H1 (cell line): ENCODE results near the gene MTTP. TPM values are rescaled to one million over a fixed set of nuclear protein-coding genes. Genes with fewer than 3 reads are reported as not detected.
A peak's percentile ranks its signal among the peaks of the same experiment; 100 is the strongest.

Experiments used
- CTCF ChIA-PET: fragments of 300-600 bp; sonication (Branson Sonifier 250); formaldehyde crosslinking; loops from one replicate; lab custom pipeline; 2021; ENCODE audit not compliant: partially characterized antibody; lab: Charles Lee
- POLR2A ChIA-PET: fragments of 300-600 bp; sonication (Branson Sonifier 250); formaldehyde crosslinking; loops from one replicate; lab custom pipeline; 2021; ENCODE audit warnings: inconsistent platforms; ENCODE audit not compliant: partially characterized antibody; lab: Charles Lee
- DNase-seq, 2 experiments: peaks; one replicate each; pipeline versions ENCODE4 v3.0.0 to v3.0.0-alpha.2; 2010 to 2022; ENCODE audit warnings: low spot score in 2 of 2, low read depth in 1 of 2, mixed read lengths in 1 of 2
- FAIRE-seq: peaks from 2 replicates; lab custom pipeline; 2011; peaks lifted over from hg19 to GRCh38; lab: Jason Lieb, UNC
- H2AFZ ChIP-seq: 2 replicates; pipeline ENCODE4 v1.8.1; 2012; ENCODE audit warnings: low read length, inconsistent platforms
- H2AK5ac ChIP-seq: 2 replicates; pipeline ENCODE4 v1.6.1; 2013; ENCODE audit warnings: low read depth, low read length
- H2BK120ac ChIP-seq: replicated peaks from 2 replicates; pipeline ENCODE3; 2013; ENCODE audit warnings: low read depth, low read length, inconsistent platforms
- H2BK12ac ChIP-seq: 2 replicates; pipeline ENCODE4 v1.6.1; 2013; ENCODE audit warnings: low read depth, low read length
- H2BK15ac ChIP-seq: 2 replicates; pipeline ENCODE4 v1.6.1; 2013; ENCODE audit warnings: low read length
- H2BK20ac ChIP-seq: 2 replicates; pipeline ENCODE4 v1.6.1; 2013; ENCODE audit warnings: low read length
- H2BK5ac ChIP-seq: 2 replicates; pipeline ENCODE4 v1.6.1; 2013; ENCODE audit warnings: low read depth, low read length
- H3K14ac ChIP-seq: 2 replicates; pipeline ENCODE4 v1.6.1; 2013; ENCODE audit warnings: inconsistent platforms; ENCODE audit not compliant: insufficient read length
- H3K18ac ChIP-seq: 2 replicates; pipeline ENCODE4 v1.6.1; 2013; ENCODE audit warnings: low read length; ENCODE audit errors: extremely low read depth
- H3K23ac ChIP-seq: 2 replicates; pipeline ENCODE4 v1.6.1; 2013; ENCODE audit warnings: inconsistent platforms; ENCODE audit not compliant: insufficient read length
- H3K23me2 ChIP-seq: 2 replicates; pipeline ENCODE4 v1.6.1; 2013; ENCODE audit warnings: low read depth, low read length
- H3K27ac ChIP-seq: 2 replicates; pipeline ENCODE4 v1.6.1; 2011; ENCODE audit warnings: low read depth, low read length, inconsistent platforms
- H3K27me3 ChIP-seq, 4 experiments: replicated peaks in 1 of 4; 1 replicate in 1 of 4; 2 replicates in 3 of 4; pipeline versions ENCODE4 v1.6.1 to v1.8.1; 2011 to 2013; ENCODE audit warnings: low read length in 3 of 4, mild to moderate bottlenecking in 3 of 4, inconsistent platforms in 2 of 4, mixed read lengths in 2 of 4, moderate library complexity in 1 of 4; ENCODE audit not compliant: control insufficient read depth in 3 of 4, insufficient read depth in 3 of 4; ENCODE audit errors: extremely low read depth in 1 of 4
- H3K36me3 ChIP-seq, 4 experiments: 2 replicates each; pipeline versions ENCODE4 v1.6.1 to v1.8.1; 2011 to 2013; ENCODE audit warnings: mild to moderate bottlenecking in 4 of 4, low read length in 3 of 4, moderate library complexity in 2 of 4, control low read depth in 1 of 4, inconsistent platforms in 1 of 4; ENCODE audit not compliant: insufficient read depth in 4 of 4, control insufficient read depth in 2 of 4
- H3K4ac ChIP-seq: replicated peaks from 2 replicates; pipeline ENCODE3; 2013; ENCODE audit warnings: low read length, low read depth, mixed read lengths, inconsistent platforms; ENCODE audit not compliant: insufficient read length
- H3K4me1 ChIP-seq, 4 experiments: replicated peaks in 1 of 4; 1 replicate in 1 of 4; 2 replicates in 3 of 4; pipeline versions ENCODE4 v1.6.1 to v1.8.1; 2011 to 2013; ENCODE audit warnings: low read length in 3 of 4, inconsistent platforms in 2 of 4, mixed read lengths in 1 of 4; ENCODE audit not compliant: insufficient read depth in 4 of 4, control insufficient read depth in 3 of 4
- H3K4me2 ChIP-seq, 2 experiments: 2 replicates each; pipeline versions ENCODE4 v1.6.1 to v1.8.1; 2011 to 2013; ENCODE audit warnings: low read depth in 2 of 2, low read length in 2 of 2, control low read depth in 1 of 2, inconsistent platforms in 1 of 2, mild to moderate bottlenecking in 1 of 2; ENCODE audit not compliant: insufficient read depth in 1 of 2
- H3K4me3 ChIP-seq, 4 experiments: fragments of 200-600, 300-600 bp in 1 of 4; sonication (generic), shearing (Covaris generic), sonication (Bioruptor Twin) in 1 of 4; 2 replicates each; pipeline versions ENCODE4 v1.5.1 to v1.8.1; 2011 to 2016; ENCODE audit warnings: low read length in 4 of 4, low read depth in 3 of 4, control low read depth in 2 of 4, inconsistent platforms in 2 of 4, mild to moderate bottlenecking in 2 of 4, mixed read lengths in 1 of 4, moderate library complexity in 1 of 4; ENCODE audit not compliant: insufficient read depth in 2 of 4; ENCODE audit errors: extremely low read depth in 1 of 4
- H3K56ac ChIP-seq: replicated peaks from 2 replicates; pipeline ENCODE3; 2013; ENCODE audit warnings: low read depth, mild to moderate bottlenecking, mixed read lengths, low read length, inconsistent platforms; ENCODE audit not compliant: insufficient read length
- H3K79me1 ChIP-seq: 2 replicates; pipeline ENCODE4 v1.6.1; 2013; ENCODE audit warnings: low read depth, low read length, control low read depth
- H3K79me2 ChIP-seq, 2 experiments: 2 replicates each; pipeline versions ENCODE4 v1.6.1 to v1.8.1; 2012 to 2013; ENCODE audit warnings: low read length in 2 of 2, mild to moderate bottlenecking in 2 of 2, inconsistent platforms in 1 of 2; ENCODE audit not compliant: insufficient read depth in 2 of 2, control insufficient read depth in 1 of 2
- H3K9ac ChIP-seq, 4 experiments: replicated peaks in 1 of 4; 1 replicate in 1 of 4; 2 replicates in 3 of 4; pipeline versions ENCODE4 v1.6.1 to v1.8.1; 2011 to 2013; ENCODE audit warnings: low read depth in 3 of 4, low read length in 3 of 4, control low read depth in 2 of 4, mild to moderate bottlenecking in 2 of 4, moderate library complexity in 2 of 4, inconsistent platforms in 1 of 4; ENCODE audit errors: extremely low read depth in 1 of 4
- H3K9me3 ChIP-seq, 2 experiments: 2 replicates each; pipeline versions ENCODE4 v1.6.1 to v1.8.1; 2012 to 2013; ENCODE audit warnings: mild to moderate bottlenecking in 2 of 2, moderate library complexity in 2 of 2, control low read depth in 1 of 2, inconsistent platforms in 1 of 2, low read depth in 1 of 2, low read length in 1 of 2, mixed read lengths in 1 of 2; ENCODE audit not compliant: insufficient read depth in 2 of 2
- H4K20me1 ChIP-seq, 2 experiments: replicated peaks in 1 of 2; 2 replicates each; pipeline versions ENCODE3 to v1.8.1; 2011 to 2013; ENCODE audit warnings: inconsistent platforms in 2 of 2, low read length in 2 of 2, mild to moderate bottlenecking in 1 of 2; ENCODE audit not compliant: insufficient read depth in 2 of 2, control insufficient read depth in 1 of 2
- H4K5ac ChIP-seq: 2 replicates; pipeline ENCODE4 v1.6.1; 2013; ENCODE audit warnings: low read length, low read depth, mixed read lengths, inconsistent platforms; ENCODE audit not compliant: insufficient read length
- H4K8ac ChIP-seq: 2 replicates; pipeline ENCODE4 v1.8.0; 2013; ENCODE audit warnings: mild to moderate bottlenecking, moderate library complexity, low read length, inconsistent platforms; ENCODE audit not compliant: insufficient read depth; ENCODE audit errors: extremely low read depth
- H4K91ac ChIP-seq: replicated peaks from 2 replicates; pipeline ENCODE3; 2013; ENCODE audit warnings: low read length, mixed read lengths, inconsistent platforms; ENCODE audit not compliant: insufficient read length
- CEBPB ChIP-seq: IDR thresholded peaks from 2 replicates; pipeline ENCODE4 v1.6.1; 2012; ENCODE audit warnings: low read depth, low read length
- NRF1 ChIP-seq: IDR thresholded peaks from 2 replicates; pipeline ENCODE4 v1.6.1; 2011; ENCODE audit warnings: mild to moderate bottlenecking, low read depth, low read length, improper control_type of control experiment
- polyA plus RNA-seq, 7 experiments: library from polyadenylated mRNA; depleted of rRNA in 3 of 7; stranded (reverse) in 5 of 7; unstranded in 2 of 7; fragments of >200 nt in 5 of 7; fragments of 200-250 nt in 2 of 7; gene quantifications; 1 replicate in 5 of 7; 2 replicates in 1 of 7; 4 replicates in 1 of 7; pipeline versions ENCODE4 v1.2.1 to v1.2.3, GENCODE V29; 2011 to 2013; ENCODE audit warnings: missing spikeins in 2 of 7, mixed read lengths in 2 of 7
- total RNA-seq: library from RNA; stranded (reverse); fragmentation: NEBNext Ultra II Directional; extraction: Animal tissue kit (Norgen Biotek cat#: 25700); gene quantifications from 2 replicates; pipeline ENCODE4 v1.2.1, GENCODE V29; 2021

MTTP gene
- total and polyA plus RNA-seq, 2 of the 8 experiments (the other 6 are each of a cell fraction or from before 2014, with no cell fraction given), result 0.12 to 0.26 TPM

GRCh38 chr4:99645638-99646037 lies 71.0 kb downstream of the MTTP start:
- Histone ChIP-seq H2BK20ac (peak overlapping the region; percentile 10; the same call in 1 of the 2 replicates), H3K4me2 (no peak overlapping the region; a peak in 2 of 4 replicates), H3K4ac (peak overlapping the region; percentile 90), H3K9me3 (no peaks in the 10 kb centered on the region), H2BK15ac (no peak overlapping the region), H3K4me1 (peaks cover 0 to 10% (median 6%) of the 10 kb centered on the region in 4 experiments; a peak in 3 of 7 replicates), H4K5ac (no peak overlapping the region), H2BK120ac (no peak overlapping the region), H3K79me1 (no peaks in the 10 kb centered on the region), H3K56ac (no peak overlapping the region), H3K23me2 (no peaks in the 10 kb centered on the region), H4K91ac (no peak overlapping the region), H2BK5ac (peak overlapping the region; percentile 67; the same call in 1 of the 2 replicates), H3K18ac (no peak overlapping the region), H3K9ac (no peak overlapping the region), H3K4me3 (peak overlapping the region in 1 of 4 experiments; percentile 24; a peak in 1 of 8 replicates), H3K79me2 (no peaks in the 10 kb centered on the region), H2BK12ac (no peak overlapping the region), H2AFZ (no peak overlapping the region), H4K8ac (no peak overlapping the region), H2AK5ac (no peak overlapping the region), H4K20me1 (no peaks in the 10 kb centered on the region), H3K36me3 (no peaks in the 10 kb centered on the region), H3K14ac (no peak overlapping the region), H3K27me3 (peaks cover 4 to 24% (median 6%) of the 10 kb centered on the region in 4 experiments; a peak in 5 of 7 replicates), H3K23ac (no peak overlapping the region), H3K27ac (no peak overlapping the region)
- FAIRE-seq (no peak), DNase-seq (no peak)
- ChIA-PET CTCF (interaction anchor here (1.1 to 1.6 kb wide), 2 partner anchors 9 to 181 kb away, joined by 3 to 4 read pairs; no protein-coding TSS in a partner anchor), POLR2A (no interaction called here)
- TF ChIP-seq NRF1, result no peak
- 0 out of 2 replicates have a peak, but pooled peaks have one; percentile 8 for TF ChIP-seq CEBPB
